T47D (cell line): ENCODE measurements around the gene LNPK.

ENCODE experiments used
- DNase-seq, 2 experiments: peaks; one replicate each; pipeline versions ENCODE4 v3.0.0 to v3.0.0-alpha.2; 2011 to 2012; ENCODE audit warnings: low read depth in 1 of 2, low spot score in 1 of 2
- JUND ChIP-seq: IDR thresholded peaks from 2 replicates; pipeline ENCODE4 v1.6.1; 2012; ENCODE audit warnings: low read depth
- in situ Hi-C: cut with HindIII; loops from 2 replicates; pipeline ENCODE4 v1.10.0; 2016; ENCODE audit warnings: low sequenced_read_pairs, low pct_unique_long_range_greater_than_20kb

LNPK gene

GRCh38 chr2:176001916-176002687 lies at the start of gene LNPK:
TSS of gene LNPK (minus strand) at chr2:176002267. CDS start at chr2:175995584, 6,683 bp downstream.
- in situ Hi-C loops = no loop called here
- no peak for TF ChIP-seq JUND
- DNase-seq = peak; percentile 84 to 90

GRCh38 chr2:176039375-176039774 lies 37.3 kb upstream of the LNPK start:
- no peak for TF ChIP-seq JUND
- no peak for DNase-seq
- in situ Hi-C loops = no loop called here

GRCh38 chr2:176038694-176039093 lies 36.6 kb upstream of the LNPK start:
- no peak for TF ChIP-seq JUND
- no peak for DNase-seq
- in situ Hi-C loops = no loop called here

GRCh38 chr2:176035013-176035691 lies 33.1 kb upstream of the LNPK start:
- DNase-seq = no peak
- no peak for TF ChIP-seq JUND
- in situ Hi-C loops = no loop called here

- DNase-seq = no peak
- no peak for TF ChIP-seq JUND
- in situ Hi-C loops = no loop called here
These were observed 25.7 kb upstream of the LNPK start for GRCh38 chr2:176027806-176028205.

- in situ Hi-C loops = no loop called here
- DNase-seq = no peak
- no peak for TF ChIP-seq JUND
These were observed 23.9 kb upstream of the LNPK start for GRCh38 chr2:176025932-176026331.

- in situ Hi-C loops = no loop called here
- no peak for DNase-seq
- no peak for TF ChIP-seq JUND
These were observed 22.0 kb upstream of the LNPK start for GRCh38 chr2:176024083-176024482.

GRCh38 chr2:176022048-176022447 lies 20.0 kb upstream of the LNPK start:
- in situ Hi-C loops = no loop called here
- DNase-seq = no peak
- no peak for TF ChIP-seq JUND

GRCh38 chr2:176020400-176020799 lies 18.3 kb upstream of the LNPK start:
- in situ Hi-C loops = no loop called here
- DNase-seq = no peak
- no peak for TF ChIP-seq JUND

- in situ Hi-C loops = no loop called here
- peak in 1 of 2 experiments; percentile 38 for DNase-seq
- TF ChIP-seq JUND = no peak
These were observed 16.6 kb upstream of the LNPK start for GRCh38 chr2:176018708-176019107.

GRCh38 chr2:176009445-176009844 lies 7.4 kb upstream of the LNPK start:
- no peak for DNase-seq
- no peak for TF ChIP-seq JUND
- in situ Hi-C loops = no loop called here

GRCh38 chr2:176004934-176005333 lies 2.9 kb upstream of the LNPK start:
- TF ChIP-seq JUND = no peak
- DNase-seq = no peak
- in situ Hi-C loops = no loop called here

- no peak for DNase-seq
- TF ChIP-seq JUND = no peak
- in situ Hi-C loops = no loop called here
These were observed 1.9 kb upstream of the LNPK start for GRCh38 chr2:176003958-176004357.
